Tibial artery (tissue), 4 donors: ENCODE results near the gene TEFM.
"Not testable (repeated sequence)": the region's sequence is repeated elsewhere in the genome, so short reads cannot be mapped to it uniquely, and the experiment has no call there.

Experiments
- DNase-seq, 2 donors: peaks; one replicate each; pipeline ENCODE4 v3.0.0-alpha.2; 2019
- H3K27ac ChIP-seq, 2 donors: fragments of 200-600 bp; sonication (generic) in 1 of 2; 1 replicate in 1 of 2; 2 replicates in 1 of 2; pipeline ENCODE4 v1.5.1; 2018 to 2019; ENCODE audit warnings: mild to moderate bottlenecking in 1 of 2
- H3K27me3 ChIP-seq, 2 donors: fragments of 200-600 bp; sonication (generic) in 1 of 2; one replicate each; pipeline versions ENCODE4 v1.5.1 to v1.6.0; 2016 to 2019
- H3K36me3 ChIP-seq, 3 donors: fragments of 200-600 bp; sonication (generic) in 2 of 3; one replicate each; pipeline ENCODE4 v1.5.1; 2016 to 2019; ENCODE audit warnings: mild to moderate bottlenecking in 2 of 3
- H3K4me1 ChIP-seq, 4 donors: fragments of 200-600 bp; sonication (generic) in 2 of 4; 1 replicate in 3 of 4; 2 replicates in 1 of 4; pipeline ENCODE4 v1.5.1; 2016 to 2019
- H3K4me3 ChIP-seq, 2 donors: fragments of 200-600 bp; sonication (generic) in 1 of 2; 1 replicate in 1 of 2; 2 replicates in 1 of 2; pipeline ENCODE4 v1.5.1; 2018 to 2019; ENCODE audit warnings: mild to moderate bottlenecking in 2 of 2
- H3K9me3 ChIP-seq, 3 donors: fragments of 200-600 bp; sonication (generic) in 1 of 3; one replicate each; pipeline ENCODE4 v1.5.1; 2016 to 2019
- CTCF ChIP-seq, 2 experiments: fragments of 200-600 bp in 1 of 2; fragments of 450-650 bp in 1 of 2; IDR thresholded peaks; one replicate each; pipeline ENCODE4 v1.5.1; 2017 to 2019; ENCODE audit warnings: antibody characterized with exemption in 2 of 2, mild to moderate bottlenecking in 1 of 2, moderate library complexity in 1 of 2
- intact Hi-C: fragments of 100-400 bp; cut with DNase I; formaldehyde crosslinking; loops from one replicate; pipeline ENCODE4 v1.15.0; 2023; ENCODE audit warnings: low total_unique reads

TEFM gene

GRCh38 chr17:30947796-30948195 lies 41.8 kb upstream of the TEFM start:
- no peak for DNase-seq
- Histone ChIP-seq H3K4me1 (no peaks in the 10 kb centered on the region), H3K9me3 (no peaks in the 10 kb centered on the region), H3K4me3 (no peak overlapping the region), H3K27ac (no peak overlapping the region), H3K36me3 (no peaks in the 10 kb centered on the region), H3K27me3 (no peaks in the 10 kb centered on the region)
- TF ChIP-seq CTCF (IDR thresholded peaks at IDR 0.05) = no peak
- intact Hi-C loops = no loop called here

- no peak overlapping the region for H3K27ac ChIP-seq
- DNase-seq = no peak
- no peaks in the 10 kb centered on the region for H3K27me3 ChIP-seq
- H3K36me3 ChIP-seq = no peaks in the 10 kb centered on the region
- intact Hi-C loops = no loop called here
- H3K4me1 ChIP-seq = no peaks in the 10 kb centered on the region
- H3K4me3 ChIP-seq = no peak overlapping the region
- H3K9me3 ChIP-seq = no peaks in the 10 kb centered on the region
- no peak for TF ChIP-seq CTCF (IDR thresholded peaks at IDR 0.05)
Measured at GRCh38 chr17:30942308-30943079, 36.5 kb upstream of the TEFM start.

- Histone ChIP-seq H3K27ac (no peak overlapping the region), H3K4me1 (no peaks in the 10 kb centered on the region), H3K27me3 (peaks cover 0 to 2% of the 10 kb centered on the region in 2 donors), H3K4me3 (no peak overlapping the region), H3K36me3 (no peaks in the 10 kb centered on the region), H3K9me3 (no peaks in the 10 kb centered on the region)
- intact Hi-C loops = no loop called here
- no peak for TF ChIP-seq CTCF (IDR thresholded peaks at IDR 0.05)
- DNase-seq = no peak
Measured at GRCh38 chr17:30939051-30939689, 33.1 kb upstream of the TEFM start.

- intact Hi-C loops = no loop called here
- no peak for TF ChIP-seq CTCF (IDR thresholded peaks at IDR 0.05)
- Histone ChIP-seq H3K27me3 (peaks cover 0 to 8% of the 10 kb centered on the region in 2 donors), H3K36me3 (no peaks in the 10 kb centered on the region), H3K27ac (no peak overlapping the region), H3K9me3 (no peaks in the 10 kb centered on the region), H3K4me1 (no peaks in the 10 kb centered on the region), H3K4me3 (no peak overlapping the region)
- no peak for DNase-seq
Measured at GRCh38 chr17:30933966-30934365, 27.9 kb upstream of the TEFM start.

GRCh38 chr17:30931582-30931981 lies 25.5 kb upstream of the TEFM start:
- intact Hi-C loops, H3K4me1 ChIP-seq, H3K36me3 ChIP-seq, H3K9me3 ChIP-seq, H3K4me3 ChIP-seq, H3K27ac ChIP-seq, DNase-seq: not testable (repeated sequence)
- peaks cover 0 to 12% of the 10 kb centered on the region in 2 donors for H3K27me3 ChIP-seq

GRCh38 chr17:30930495-30930894 lies 24.5 kb upstream of the TEFM start:
- intact Hi-C loops = no loop called here
- Histone ChIP-seq H3K4me1 (no peaks in the 10 kb centered on the region), H3K4me3 (no peak overlapping the region), H3K27me3 (peaks cover 0 to 21% of the 10 kb centered on the region in 2 donors), H3K9me3 (no peaks in the 10 kb centered on the region), H3K36me3 (no peaks in the 10 kb centered on the region), H3K27ac (no peak overlapping the region)
- TF ChIP-seq CTCF (IDR thresholded peaks at IDR 0.05) = no peak
- DNase-seq = no peak

- H3K4me1 ChIP-seq, intact Hi-C loops, H3K36me3 ChIP-seq, H3K9me3 ChIP-seq, H3K4me3 ChIP-seq, DNase-seq, H3K27ac ChIP-seq: not testable (repeated sequence)
- peaks cover 0 to 22% of the 10 kb centered on the region in 2 donors for H3K27me3 ChIP-seq
Measured at GRCh38 chr17:30929861-30930260, 23.8 kb upstream of the TEFM start.
